Measurements from ENCODE around the gene CAPN5. TPM values are rescaled to one million over a fixed set of nuclear protein-coding genes. Genes with fewer than 3 reads are reported as not detected.

The CAPN5 gene
- total and polyA plus RNA-seq, 2 of the 13 experiments (the other 11 are each of a cell fraction or from before 2014, with no cell fraction given), result 0.27 to 1.2 TPM

- TF ChIP-seq SRF (IDR thresholded peaks at IDR 0.05; ENCODE audit: low read depth, low read length) (no peak), ZNF646 (CRISPR knock-in tag; IDR thresholded peaks at IDR 0.05) (0 out of 2 replicates have a peak, but pooled peaks have one; percentile 34), HINFP (CRISPR knock-in tag; IDR thresholded peaks at IDR 0.05; ENCODE audit: low read depth) (peak; percentile 76), CEBPZ (IDR thresholded peaks at IDR 0.05; ENCODE audit: low read length) (no peak), NFRKB (IDR thresholded peaks at IDR 0.05) (no peak), ZNF546 (CRISPR knock-in tag; conservative IDR thresholded peaks at IDR 0.05) (no peak), CREB3 (CRISPR knock-in tag; IDR thresholded peaks at IDR 0.05) (no peak), ZNF235 (CRISPR knock-in tag; IDR thresholded peaks at IDR 0.05; ENCODE audit: borderline replicate concordance) (no peak), ZNF776 (CRISPR knock-in tag; IDR thresholded peaks at IDR 0.05) (no peak), ZNF12 (CRISPR knock-in tag; IDR thresholded peaks at IDR 0.05) (no peak), PHF8 (CRISPR knock-in tag; IDR thresholded peaks at IDR 0.05) (peak; percentile 52), HES4 (CRISPR knock-in tag; IDR thresholded peaks at IDR 0.05; ENCODE audit: borderline replicate concordance) (no peak), MTA1 (CRISPR knock-in tag; IDR thresholded peaks at IDR 0.05; ENCODE audit: borderline replicate concordance) (peak; percentile 92; the same call in 1 of the 2 replicates), CBX5 (CRISPR knock-in tag; IDR thresholded peaks at IDR 0.05; ENCODE audit: borderline replicate concordance) (no peak), ZNF275 (CRISPR knock-in tag; IDR thresholded peaks at IDR 0.05; ENCODE audit: borderline replicate concordance) (no peak)
These were observed 64.2 kb downstream of the CAPN5 start (continued) for GRCh38 chr11:77130763-77131513.

Measured in HepG2 (cell line).